ENCODE data around the gene ADAD1.
A peak's percentile ranks its signal among the peaks of the same experiment; 100 is the strongest.

The ADAD1 gene

DNA sequence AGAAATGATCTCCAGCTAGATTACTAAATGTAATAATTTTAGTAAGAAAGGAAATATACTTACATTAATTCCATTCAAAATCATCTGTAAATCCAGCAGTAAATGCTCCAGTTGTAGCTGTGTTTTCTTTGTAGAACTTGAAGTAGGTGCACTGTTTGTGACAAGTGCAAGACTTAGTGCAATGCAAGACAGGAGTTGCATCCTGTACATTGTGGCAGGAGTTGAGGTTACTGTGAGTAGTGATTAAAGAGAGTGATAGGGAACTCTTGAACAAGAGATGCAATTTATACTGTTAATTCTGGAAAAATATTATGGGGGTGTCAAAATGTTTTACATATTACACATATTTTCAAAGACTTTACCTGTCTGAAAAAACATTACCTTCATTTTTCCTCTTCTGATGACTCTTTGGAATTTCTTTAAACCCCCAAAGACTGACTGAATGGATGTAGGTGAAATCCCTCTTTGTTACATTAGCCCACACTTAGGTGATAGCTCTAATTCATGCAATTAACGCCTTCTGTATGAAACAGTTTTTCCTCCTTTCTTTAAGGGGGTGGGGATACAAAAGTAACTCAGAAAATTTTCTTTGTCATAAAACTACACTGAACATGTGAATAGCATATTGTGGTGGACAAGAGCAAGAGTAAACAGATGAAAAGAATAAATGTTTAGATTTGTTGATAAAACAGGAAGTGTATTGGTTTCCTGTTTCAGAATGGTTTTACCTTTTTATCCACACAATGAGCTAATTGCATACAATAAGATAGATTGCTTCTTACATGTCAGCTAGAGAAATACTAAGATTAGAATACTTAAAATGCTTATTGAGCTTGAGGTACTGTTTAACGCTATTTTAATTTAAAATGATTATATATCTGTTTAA is 77.7 kb downstream of the ADAD1 start, which contains the start of gene IL2:
Gene IL2 (minus strand): TSS at position 495 of the 886 bp plus-strand sequence. CDS start 285 bp downstream, at position 210.
- DNase-seq: no peak

DNA sequence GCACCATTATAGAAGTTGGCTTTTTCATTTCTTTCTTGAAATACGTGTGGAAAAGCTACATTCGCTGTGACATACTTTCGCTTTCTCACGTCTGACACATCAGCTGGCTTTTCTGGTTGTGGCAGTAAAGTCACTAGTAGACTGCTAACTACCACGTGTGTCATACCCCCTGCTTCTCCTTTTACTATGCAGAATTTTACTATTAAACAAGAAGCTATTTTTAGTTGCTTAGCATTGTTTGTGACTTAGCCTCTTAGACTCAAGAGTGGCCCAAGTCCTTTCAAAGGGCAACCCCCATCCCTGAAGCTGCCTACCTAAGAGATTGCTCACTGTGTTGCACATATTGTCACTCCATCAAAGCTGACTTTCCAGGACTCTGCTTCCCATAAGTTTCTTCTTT is 79.8 kb downstream of the ADAD1 start:
- DNase-seq: peak; percentile 69 to 82 (median 71)

DNA sequence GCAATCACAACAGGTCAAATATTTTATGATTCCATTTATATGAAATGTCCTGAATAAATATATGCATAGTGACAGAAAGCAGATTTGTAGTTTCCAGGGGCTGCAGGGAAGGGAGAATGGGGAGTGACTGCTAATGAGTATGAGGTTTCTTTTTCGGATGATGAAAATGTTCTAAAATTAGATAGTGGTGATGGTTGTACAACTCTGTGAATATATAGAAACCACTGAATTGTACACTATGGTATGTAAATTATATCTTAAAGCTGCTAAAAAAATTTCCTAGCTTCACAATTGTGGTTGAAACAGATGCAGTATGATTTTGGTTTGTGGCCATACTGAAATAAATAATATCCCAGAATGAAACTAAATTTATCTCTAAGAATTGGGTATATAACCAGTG is 90.6 kb downstream of the ADAD1 start:
- DNase-seq: no peak

- no peak for DNase-seq
Measured at GRCh38 chr4:122475233-122475632, 96.4 kb downstream of the ADAD1 start.

- DNase-seq: no peak
Measured at GRCh38 chr4:122476126-122476525, 97.3 kb downstream of the ADAD1 start.

- DNase-seq: no peak
Measured at GRCh38 chr4:122476745-122477144, 97.9 kb downstream of the ADAD1 start.

All from suppressor macrophage treated with lipopolysaccharide for 1 hour (primary cell).